KG1 (cell line): ENCODE measurements around the gene CLIP4.

Source experiments
- DNase-seq: peaks from one replicate; lab custom pipeline; 2025; lab: John Stamatoyannopoulos, UW

The CLIP4 gene

DNA sequence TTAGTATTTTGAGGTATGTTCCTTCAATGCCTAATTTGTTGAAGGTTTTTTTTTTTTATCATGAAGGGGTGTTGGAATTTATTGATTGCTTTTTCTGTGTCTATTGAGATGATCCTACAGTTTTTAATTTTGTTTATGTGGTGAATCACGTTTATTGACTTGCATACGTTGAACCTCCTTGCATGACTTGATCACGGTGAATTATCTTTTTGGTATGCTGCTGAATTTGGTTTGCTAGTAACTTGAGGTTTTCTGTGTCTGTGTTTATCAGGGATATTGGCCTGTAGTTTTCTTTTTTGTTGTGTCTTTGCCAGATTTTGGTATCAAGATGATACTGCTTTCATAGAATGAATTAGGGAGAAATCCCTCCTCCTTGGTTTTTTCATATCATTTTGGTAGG is 23.9 kb downstream of the CLIP4 start:
- DNase-seq = no peak

DNA sequence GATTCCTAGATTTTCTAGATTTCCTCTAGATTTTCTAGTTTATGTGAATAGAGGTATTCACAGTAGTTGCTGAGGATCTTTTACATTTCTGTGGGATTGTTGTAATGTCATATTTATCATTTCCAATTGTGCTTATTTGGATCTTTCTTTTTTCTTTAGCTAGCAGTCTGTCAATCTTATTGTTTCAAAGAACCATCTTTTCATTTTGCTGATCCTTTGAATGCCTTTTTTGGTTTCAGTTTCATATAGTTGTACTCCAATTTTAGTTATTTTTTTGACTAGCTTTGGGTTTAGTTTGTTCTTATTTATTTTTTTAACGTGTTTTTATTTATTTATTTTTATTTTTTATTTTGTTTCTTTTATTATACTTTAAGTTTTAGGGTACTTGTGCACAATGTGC is 24.5 kb downstream of the CLIP4 start:
- DNase-seq = no peak

DNA sequence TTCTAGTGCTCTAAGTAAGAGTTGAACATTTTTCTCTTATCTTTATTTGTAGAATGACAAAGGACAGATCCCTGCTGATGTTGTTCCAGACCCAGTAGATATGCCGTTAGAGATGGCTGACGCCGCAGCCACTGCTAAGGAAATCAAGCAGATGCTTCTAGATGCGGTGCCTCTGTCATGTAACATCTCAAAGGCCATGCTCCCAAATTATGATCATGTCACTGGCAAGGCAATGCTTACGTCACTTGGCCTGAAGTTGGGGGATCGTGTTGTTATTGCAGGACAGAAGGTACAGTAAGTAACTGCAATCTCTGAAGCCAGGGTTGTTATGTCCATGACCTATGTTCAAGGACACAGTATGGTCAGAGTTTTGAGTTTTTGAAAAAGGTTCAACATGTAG is 28.4 kb downstream of the CLIP4 start:
- DNase-seq = no peak

DNA sequence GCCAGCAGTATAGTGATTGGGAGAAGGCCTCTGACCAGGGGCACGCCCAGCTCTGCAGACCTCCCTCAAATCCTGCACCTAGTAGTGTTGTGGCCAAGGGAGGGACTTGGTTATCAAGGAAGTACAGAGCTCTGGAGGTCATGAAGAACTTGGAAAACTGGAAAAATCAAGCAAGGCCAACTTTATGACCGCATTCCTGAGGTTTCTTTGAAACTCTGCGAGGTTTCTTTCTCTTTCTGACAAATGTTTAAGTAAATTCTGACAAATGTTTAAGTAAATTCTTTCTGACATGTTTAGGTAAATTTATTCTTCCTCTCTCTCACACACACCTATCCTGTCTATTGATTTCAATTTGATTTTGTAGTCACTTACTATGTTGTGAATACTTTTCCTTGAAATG is 31.0 kb downstream of the CLIP4 start:
- no peak for DNase-seq

DNA sequence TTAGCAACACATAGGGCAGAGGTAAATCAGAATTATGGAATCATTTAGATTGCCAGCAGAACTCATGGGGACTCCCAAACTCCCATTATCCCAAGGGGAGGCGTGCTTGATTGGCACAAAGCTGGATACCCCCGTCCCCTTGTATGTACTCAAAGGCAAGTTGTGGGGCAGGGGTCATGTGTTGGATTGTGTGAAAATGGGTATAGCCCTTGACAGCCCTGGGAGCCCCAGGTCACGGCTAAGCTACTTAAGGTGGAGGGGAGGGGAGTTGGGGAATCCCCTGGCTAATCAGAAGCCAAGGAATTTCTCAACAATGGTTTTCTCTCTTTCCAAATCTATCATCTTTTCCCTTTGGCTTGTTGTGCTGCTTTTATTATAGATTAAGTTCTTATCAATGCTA is 32.7 kb downstream of the CLIP4 start:
- DNase-seq = no peak

DNA sequence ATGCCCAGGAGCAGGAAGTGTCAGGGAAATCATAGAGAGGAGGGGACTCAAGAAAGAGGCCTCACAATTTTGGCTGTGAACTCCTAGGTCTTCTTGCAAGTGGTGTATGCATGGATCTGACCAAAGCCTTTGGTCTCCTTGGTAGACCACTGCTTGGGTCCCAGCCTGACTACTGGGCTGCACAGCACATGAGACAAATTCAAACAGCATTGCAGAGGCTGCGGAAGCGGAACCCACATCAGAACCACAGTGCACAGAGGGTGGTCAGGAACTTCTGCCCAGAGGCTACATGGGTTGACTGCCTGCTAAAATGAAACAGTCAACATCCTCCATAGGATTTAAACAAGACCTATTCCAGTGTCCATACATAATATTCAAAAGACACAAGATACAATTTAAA is 39.4 kb downstream of the CLIP4 start:
- DNase-seq = no peak

DNA sequence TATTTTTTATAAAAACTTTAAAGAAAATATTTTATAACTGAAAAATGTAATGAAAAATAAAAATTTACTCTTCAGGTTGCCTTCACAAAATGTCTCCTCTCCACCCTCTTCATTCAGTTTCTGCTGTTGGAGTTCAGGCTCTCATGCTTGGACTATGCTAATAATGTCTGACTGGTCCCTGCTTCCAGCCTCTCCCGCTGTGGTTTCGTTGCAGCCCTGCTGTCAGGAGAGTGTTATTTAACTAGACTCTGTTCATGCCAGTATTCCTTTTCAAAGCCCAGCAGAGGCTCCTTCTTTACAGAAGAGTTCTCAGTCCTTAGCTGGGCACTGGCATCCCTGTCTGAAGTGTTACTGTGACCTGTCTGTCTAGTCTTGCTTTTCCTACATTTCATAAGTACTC is 40.4 kb downstream of the CLIP4 start:
- DNase-seq = no peak

DNA sequence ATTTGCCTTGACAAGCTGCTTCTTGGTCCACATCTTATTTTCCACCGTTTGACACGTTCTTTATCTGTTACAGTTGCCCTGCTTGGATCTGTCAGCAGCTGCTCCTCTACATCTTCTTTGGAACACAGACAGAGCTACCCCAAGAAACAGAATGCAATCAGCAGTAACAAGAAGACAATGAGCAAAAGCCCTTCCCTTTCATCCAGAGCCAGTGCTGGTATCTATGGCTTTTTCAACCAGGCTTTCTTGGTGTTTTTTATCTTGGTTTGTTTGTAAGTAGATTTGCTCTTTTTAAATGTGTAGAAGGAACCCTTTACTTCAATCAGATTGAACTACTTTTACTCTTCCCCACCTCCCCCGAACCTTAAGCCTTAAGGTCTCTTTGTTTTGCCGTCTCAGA is 41.9 kb downstream of the CLIP4 start:
- no peak for DNase-seq

DNA sequence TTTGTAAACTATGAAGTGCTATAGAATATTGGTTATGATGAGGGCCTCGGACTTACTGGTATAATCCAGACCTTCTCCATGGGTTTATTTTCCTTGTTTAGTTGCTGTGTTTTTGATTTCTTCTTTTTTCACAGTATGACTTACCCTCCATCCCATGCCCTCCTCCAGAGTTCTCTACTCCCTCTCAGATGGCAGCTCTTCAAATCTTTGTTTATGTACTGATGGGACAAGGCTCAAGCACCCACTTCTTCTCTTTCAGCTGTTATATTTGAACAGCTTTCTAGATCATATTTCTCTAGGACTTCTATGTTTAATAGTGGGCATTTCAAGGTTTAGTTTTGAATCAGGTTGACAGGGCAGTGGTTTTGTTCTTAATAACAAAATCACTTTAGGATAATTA is 43.9 kb downstream of the CLIP4 start:
- no peak for DNase-seq

DNA sequence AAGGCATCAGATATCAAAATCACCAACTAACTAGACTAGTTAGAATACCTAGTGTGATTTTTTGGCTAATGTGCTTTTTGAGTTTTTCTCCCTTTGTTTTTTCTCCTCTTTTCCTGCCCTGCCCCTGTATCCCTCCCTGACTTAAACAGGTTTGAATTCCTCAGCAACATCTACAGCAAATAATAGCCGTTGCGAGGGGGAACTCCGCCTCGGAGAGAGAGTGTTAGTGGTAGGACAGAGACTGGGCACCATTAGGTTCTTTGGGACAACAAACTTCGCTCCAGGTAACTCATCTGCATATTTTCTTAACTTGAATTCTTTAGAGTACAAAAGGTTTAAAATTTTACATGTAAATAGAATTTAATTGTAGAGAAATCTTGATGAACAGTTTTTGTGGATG is 45.0 kb downstream of the CLIP4 start:
- no peak for DNase-seq

DNA sequence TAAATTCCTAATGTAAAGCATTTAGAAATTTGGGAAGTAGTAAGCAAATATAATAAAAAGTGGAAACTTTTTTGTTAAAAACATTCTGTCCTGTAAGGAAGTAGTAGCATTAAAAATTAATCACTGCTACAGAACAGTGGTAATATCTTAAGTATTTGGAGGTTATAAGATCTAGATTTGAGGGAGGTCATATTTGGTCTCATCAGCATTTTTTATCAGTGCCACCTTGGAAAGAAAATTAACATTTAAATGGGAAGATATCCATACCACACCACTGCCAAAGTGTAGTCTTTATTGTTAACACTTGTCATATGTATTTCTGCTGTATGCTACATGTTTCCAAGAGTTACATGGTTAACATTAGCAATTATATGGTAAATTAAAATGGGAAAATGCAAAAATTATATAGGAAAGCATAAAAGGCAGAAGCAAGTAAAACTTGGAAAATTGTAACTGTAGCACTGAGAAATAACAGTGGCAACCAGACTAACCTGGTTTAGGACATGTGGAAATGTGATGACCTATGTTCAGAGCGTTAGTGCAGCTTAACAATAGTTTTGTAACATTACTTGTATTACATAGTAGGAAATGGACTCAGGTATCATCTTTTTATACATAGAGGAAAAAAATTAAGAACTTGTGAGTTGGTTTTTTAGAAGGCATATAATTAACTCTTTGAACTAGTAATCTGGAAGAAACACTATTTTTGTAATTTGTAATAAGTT is 47.2 kb downstream of the CLIP4 start:
- no peak for DNase-seq

DNA sequence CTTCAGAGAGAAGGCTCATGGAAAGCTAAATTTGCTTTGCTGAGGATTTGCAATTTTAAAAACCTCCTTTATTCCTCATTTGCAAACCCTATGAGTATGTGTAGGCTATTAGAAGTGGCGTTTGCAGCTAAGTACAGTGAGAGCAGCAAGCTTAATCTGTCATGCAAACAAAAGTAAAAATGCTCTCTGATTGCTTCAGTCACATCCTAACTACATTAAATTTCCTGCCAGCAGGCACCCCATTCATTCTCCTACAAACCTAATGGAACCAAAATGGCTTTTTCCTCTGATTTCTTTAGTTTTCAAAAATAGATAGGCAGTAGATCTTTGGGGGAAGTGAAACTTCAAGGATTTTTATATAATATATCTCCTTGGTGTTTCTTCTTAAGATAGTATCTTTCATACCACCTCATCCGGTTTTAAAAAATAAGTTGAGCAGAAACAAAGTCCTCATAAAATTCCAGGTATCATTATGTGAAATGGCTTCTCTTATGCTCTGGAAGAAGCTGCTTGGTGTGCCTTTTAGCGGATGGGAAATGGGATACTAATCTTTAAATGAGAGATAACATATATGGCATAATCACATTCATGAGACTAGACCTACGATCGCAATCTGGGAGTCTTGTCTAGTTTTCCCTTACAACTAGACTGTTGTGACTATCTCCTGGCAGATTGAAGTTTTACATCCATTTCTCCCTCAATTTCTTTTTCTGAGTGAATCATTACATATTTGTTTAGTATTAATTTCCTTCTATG is 49.1 kb downstream of the CLIP4 start:
- DNase-seq = no peak

DNA sequence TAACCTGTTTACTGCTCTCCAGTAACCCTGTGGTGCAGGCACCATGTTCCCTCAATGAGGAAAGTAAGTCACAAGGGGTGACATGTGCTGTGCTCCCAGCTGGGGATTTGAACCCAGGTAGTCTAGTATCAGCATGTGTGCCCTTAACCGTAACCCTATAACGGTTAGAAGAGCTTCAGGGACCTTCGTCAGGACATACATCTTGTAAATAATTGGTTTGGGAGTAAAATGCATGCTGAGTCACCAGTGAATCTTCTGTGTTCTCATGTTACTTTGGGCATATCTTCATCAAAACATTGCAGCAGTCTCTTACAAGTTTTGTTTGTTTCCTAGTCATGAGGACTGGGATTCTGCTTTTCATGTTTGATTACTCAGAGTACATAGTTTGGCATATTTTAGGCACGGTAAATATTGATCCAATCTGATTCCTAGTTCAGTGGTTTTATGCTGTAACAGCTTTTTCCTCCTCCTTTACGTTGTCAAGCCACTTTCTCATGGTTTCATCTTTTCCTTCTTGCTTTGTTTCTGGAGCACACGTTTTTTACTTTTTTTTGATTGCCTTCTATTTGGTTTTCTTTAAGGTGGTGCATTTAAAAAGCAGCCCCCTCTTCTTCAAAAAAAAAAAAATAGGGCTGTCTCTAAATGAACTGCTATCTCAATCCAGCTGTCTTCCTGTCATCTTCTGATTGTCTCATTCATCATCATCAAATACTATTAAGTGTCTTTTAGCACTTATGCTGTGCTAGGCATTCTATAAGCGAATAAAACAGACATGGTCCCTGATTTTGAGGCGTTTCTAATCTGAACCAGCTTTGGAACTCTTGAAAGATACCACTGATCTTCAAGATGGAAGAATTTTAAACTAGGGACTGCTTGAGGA is 50.4 kb downstream of the CLIP4 start:
- DNase-seq = no peak

DNA sequence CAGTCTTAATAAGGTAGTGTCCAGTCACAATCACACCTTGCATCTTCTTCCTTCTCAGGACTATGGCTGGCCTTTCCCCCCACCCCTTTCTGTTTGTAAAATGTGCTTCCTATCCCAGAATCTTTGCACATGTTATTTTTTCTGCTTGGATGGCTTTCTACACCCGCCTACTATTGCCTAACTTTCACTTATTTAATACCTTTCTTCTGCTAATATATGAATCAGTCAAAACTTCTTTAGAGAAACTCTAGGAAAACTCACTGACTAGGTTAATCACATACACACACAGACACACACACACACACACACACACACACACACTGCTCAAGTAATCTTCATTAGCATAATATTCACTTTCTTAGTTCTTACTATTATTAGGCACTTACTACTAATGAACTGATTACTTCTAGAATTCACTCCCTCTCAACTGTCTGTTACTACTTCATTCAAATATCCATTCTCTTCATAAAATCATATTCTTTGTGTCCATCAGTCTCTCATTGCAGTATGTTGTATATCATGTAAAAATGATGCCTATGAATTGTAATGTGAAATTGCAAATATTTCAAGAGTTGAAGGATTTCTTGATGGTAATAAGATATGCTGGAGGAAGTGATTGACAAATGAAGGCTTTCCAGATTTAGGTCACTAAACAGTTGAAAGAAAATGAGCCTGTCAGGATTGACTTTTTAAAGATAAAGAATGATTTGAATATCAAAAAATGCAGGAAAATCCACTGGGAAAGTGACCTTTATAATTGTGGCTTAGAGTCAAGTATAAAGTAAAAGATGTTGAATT is 51.2 kb downstream of the CLIP4 start:
- DNase-seq = no peak

DNA sequence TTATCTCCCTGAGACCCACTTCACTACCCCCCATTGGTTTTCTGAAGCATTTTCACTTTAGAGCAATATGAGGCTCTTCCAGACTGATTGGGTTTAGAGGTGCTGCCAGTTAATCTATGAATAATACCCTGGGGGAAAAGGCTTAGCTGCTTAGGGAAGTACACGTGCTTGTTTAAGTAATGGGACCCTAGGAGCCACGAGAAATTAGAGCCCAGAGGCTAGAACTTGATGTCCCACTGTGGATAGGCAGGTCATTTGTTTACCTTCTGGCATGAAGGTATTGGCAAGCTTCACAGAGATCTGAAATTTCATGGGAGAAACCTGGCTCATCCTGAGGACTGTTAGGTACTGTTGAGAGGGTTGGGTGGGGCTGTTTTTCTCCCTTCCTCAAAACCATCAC is 59.7 kb downstream of the CLIP4 start:
- DNase-seq = no peak

DNA sequence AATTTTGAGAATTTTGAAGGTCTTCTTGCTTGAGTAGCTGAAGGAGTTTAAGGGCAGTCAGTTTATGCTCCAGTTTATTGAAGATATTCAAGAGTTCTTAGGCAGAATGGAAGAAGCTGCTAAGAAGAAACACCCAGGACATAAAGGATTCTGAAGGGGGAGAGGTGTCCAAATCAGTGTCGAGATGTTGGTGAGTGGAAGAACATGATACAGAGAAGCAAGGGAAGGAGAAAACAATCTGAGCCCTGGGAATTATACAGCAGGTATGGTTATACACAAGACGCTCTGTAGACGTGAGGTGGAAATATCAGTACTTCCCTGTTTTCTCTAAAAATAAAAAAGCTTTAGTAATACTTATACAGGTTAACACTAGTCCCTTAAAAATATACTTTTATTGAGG is 60.1 kb downstream of the CLIP4 start:
- DNase-seq = no peak

DNA sequence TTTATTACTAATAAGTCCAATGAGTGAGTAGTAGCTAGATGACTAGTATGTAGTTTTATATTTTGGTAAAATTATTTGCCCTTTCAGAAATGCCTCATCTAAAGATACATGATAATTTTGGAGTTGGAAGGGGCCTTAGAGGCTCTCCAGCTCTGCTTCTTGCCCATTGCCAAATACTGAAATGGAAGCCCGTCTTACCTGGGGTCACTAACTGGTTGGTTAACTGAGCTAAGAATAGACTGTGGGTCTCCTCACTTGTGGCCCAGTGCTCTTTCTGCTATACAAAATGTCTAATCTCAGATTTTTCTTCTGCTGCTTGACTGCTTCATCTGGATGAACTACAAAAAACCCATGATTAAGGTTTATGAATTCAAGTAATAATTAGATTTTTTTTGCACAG is 67.1 kb downstream of the CLIP4 start:
- no peak for DNase-seq

DNA sequence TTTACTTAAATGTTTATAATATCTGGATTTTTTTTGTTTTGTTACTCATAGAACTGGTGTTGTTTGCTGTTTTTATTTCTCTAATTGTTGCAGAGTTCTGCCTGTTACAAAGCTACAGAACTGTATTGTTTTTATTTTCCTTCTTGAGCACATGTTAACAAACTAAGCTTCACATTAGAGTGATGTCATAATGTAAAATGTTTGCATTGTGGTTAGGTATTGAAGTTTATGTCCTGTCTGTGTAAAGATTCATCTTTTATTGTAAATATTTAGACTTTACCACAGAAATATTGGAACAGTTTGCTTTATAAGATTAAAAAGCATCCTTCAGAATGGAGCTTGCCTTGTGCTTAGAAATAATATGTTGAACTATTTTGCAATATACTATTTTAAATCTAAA is 67.7 kb downstream of the CLIP4 start:
- DNase-seq = no peak

DNA sequence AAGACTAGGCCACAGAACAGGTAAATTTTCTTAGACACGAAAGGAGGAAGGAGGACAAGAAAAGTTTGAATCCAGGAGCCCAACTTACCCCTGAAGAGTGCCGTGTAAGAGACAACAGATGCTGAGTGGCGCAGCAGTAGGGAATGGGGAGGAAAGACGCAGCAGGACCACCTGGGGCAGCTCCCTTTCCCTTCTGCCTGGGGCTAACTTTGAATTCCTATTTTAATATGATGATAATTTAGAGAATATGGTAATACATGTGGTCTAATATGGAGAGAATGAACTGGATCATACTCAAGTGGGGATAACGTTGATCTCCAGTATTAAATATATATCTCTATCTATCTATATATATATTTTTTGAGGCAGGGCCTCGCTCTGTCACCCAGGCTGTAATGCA is 69.3 kb downstream of the CLIP4 start:
- DNase-seq = no peak

DNA sequence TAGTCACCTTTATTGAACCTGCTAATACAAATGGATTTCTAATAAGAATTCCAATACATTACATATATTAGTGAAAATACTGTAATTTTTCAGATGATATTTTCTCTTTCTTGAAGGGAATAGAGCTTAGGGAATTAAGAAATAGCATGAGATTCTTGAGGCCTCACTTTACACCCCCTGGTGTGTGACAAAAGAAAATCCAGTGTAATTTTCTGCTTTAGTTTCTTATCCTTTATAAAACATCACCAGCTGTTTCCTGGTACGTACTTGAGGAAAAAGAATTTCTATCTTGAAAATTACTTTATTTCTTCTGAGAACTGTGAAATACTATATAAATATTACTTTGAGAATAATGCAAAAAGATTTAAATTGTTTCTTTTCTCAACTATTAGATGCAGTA is 71.6 kb downstream of the CLIP4 start:
- no peak for DNase-seq

DNA sequence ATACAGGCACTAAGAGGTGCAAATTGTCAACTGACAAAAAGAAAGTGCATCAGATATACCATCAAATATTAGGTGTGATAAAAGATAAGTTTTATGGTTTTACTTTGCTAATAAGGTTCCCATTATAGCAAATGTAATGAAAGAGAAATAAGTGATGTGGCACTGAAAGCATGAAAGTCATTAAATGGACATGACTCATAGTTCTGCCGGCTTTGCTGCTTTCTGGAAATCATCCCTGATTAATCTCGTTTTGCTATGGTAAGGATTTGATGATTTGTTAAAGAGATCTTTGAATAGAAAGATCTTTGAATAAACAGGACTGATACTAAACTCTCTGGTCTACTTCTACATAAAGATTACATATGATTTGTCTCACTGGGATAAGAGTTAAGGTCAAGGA is 72.7 kb downstream of the CLIP4 start:
- DNase-seq = no peak

DNA sequence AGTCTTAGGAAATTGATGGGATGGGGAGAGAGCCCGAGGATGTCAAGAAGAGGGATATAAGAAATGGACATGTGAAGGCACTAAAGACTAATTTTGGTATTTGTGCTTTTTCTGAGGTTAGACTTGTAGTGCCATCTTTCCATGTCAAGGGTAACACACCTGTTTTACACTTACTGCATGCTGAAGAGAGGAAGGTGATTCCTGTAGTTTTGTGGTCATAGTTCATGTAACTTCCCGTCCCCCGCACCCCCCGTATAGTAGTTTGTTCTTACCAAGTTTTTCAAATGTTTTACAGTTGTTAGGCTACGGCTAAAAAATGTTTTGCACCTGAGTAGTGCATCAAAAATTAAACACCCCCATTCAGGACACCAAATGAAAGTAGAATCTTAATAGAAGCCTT is 73.8 kb downstream of the CLIP4 start:
- no peak for DNase-seq
